ENCODE data around the gene VHLL. TPM values are rescaled to one million over a fixed set of nuclear protein-coding genes. Genes with fewer than 3 reads are reported as not detected.
A peak's percentile ranks its signal among the peaks of the same experiment; 100 is the strongest.

Gene VHLL
- total and polyA plus RNA-seq, 10 of the 15 experiments (the other 5 are each of a cell fraction or from before 2014, with no cell fraction given): 0.23 TPM; not detected in 9

GRCh38 chr1:156295391-156295947 is 3.6 kb downstream of the VHLL start, which contains the start of gene GLMP (continued):
- TF ChIP-seq ZNF592 (IDR thresholded peaks at IDR 0.05) (no peak), PAX8 (IDR thresholded peaks at IDR 0.05) (no peak), RBBP5 (conservative IDR thresholded peaks at IDR 0.05) (no peak), ZBED1 (IDR thresholded peaks at IDR 0.05; ENCODE audit: borderline replicate concordance) (no peak), STAT3 (IDR thresholded peaks at IDR 0.05; ENCODE audit: low read depth, low read length) (no peak), CBFB (IDR thresholded peaks at IDR 0.05; ENCODE audit: low read depth) (no peak), POLR2A (IDR thresholded peaks at IDR 0.05; ENCODE audit: low read depth, low read length) (peak; percentile 65), IKZF1 (conservative IDR thresholded peaks at IDR 0.05) (0 out of 2 replicates have a peak, but pooled peaks have one; percentile 41), MTA3 (IDR thresholded peaks at IDR 0.05; ENCODE audit: borderline replicate concordance, low read length) (no peak), ZBTB40 (IDR thresholded peaks at IDR 0.05; ENCODE audit: borderline replicate concordance) (peak; percentile 39; the same call in 1 of the 2 replicates), ZNF622 (IDR thresholded peaks at IDR 0.05) (no peak), JUND (IDR thresholded peaks at IDR 0.05; ENCODE audit: low read depth, low read length) (no peak), HDGF (IDR thresholded peaks at IDR 0.05) (no peak), CBX3 (IDR thresholded peaks at IDR 0.05; ENCODE audit: borderline replicate concordance, low read depth) (no peak), WRNIP1 (IDR thresholded peaks at IDR 0.05; ENCODE audit: borderline replicate concordance, low read depth, low read length) (no peak), MEF2A (IDR thresholded peaks at IDR 0.05; ENCODE audit: insufficient read depth, low read depth, low read length) (no peak), IRF3 (IDR thresholded peaks at IDR 0.05) (no peak), RAD21 (IDR thresholded peaks at IDR 0.05; ENCODE audit: insufficient read depth, low read depth, low read length) (no peak), ZNF217 (IDR thresholded peaks at IDR 0.05) (no peak), RELB (IDR thresholded peaks at IDR 0.05; ENCODE audit: low read depth) (peak; percentile 83; the same call in 1 of the 2 replicates)

Measured in GM12878 (cell line).